ENCODE measurements around the gene MAGI3.

GRCh38 chr1:113659556-113659955 lies 269.2 kb downstream of the MAGI3 start:
- TF ChIP-seq SREBF2 (IDR thresholded peaks at IDR 0.05) = no peak
- no peak for TF ChIP-seq CTCF (IDR thresholded peaks at IDR 0.05)
- TF ChIP-seq POLR2A (IDR thresholded peaks at IDR 0.05; ENCODE audit: low read length) = no peak
- no peak for TF ChIP-seq REST (IDR thresholded peaks at IDR 0.05)
- TF ChIP-seq TP53 (CRISPR knock-in tag; IDR thresholded peaks at IDR 0.05) = no peak

Measured in A549 (cell line).